ENCODE measurements around the gene NPHP4.

GRCh38 chr1:5905436-5905835 lies 86.8 kb downstream of the NPHP4 start:
- TF ChIP-seq CTCF (IDR thresholded peaks at IDR 0.05) = no peak
- TF ChIP-seq POLR2A (IDR thresholded peaks at IDR 0.05) = no peak
